Adipose tissue (tissue), 3 donors: ENCODE results near the gene IPO7. TPM values are rescaled to one million over a fixed set of nuclear protein-coding genes. Genes with fewer than 3 reads are reported as not detected.
"Not testable (repeated sequence)": the region's sequence is repeated elsewhere in the genome, so short reads cannot be mapped to it uniquely, and the experiment has no call there.

Source experiments
- H3K27ac ChIP-seq: one replicate; pipeline ENCODE4 v1.5.1; 2013; ENCODE audit warnings: low read depth, low read length
- WGBS, 3 donors: extraction: QIAGEN DNeasy Blood & Tissue Kit; methylation state at CpG; one replicate each; pipeline ENCODE4 v1.1.7; 2013; 5-methylcytosine and 5-hydroxymethylcytosine counted together
- polyA plus RNA-seq, 3 donors: library from polyadenylated mRNA; stranded (reverse); fragments of 200-250 nt; gene quantifications; one replicate each; pipeline ENCODE4 v1.2.3, GENCODE V29; 2013
- donor health status: healthy with polysubstance abuse.
- donor health status: Bipolar disorder and iron deficiency.
- donor health status: healthy.

IPO7 gene
- polyA plus RNA-seq, 3 donors, result 21.0 to 45.3 (median 43.1) TPM

DNA sequence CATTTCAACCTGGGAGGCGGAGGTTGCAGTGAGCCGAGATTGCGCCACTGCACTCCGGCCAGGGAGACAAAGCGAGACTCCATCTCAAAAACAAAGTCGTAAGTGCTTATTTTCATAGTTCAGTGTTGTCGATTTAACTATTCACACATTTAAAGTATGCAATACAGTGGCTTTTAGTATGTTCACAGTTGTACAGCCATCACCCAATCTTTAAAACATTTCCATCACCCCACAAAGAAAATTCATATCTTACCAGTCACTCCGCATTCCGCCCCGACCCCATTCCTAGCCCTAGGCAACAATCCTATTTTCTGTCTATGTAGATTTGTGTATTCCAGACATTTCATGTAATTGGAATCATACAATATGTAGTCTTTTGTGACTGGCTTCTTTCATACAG lies 11.9 kb downstream of the IPO7 start:
- WGBS, 3 donors, result 88 to 98% (median 91%) methylated on average over 10 of the region's 10 CpGs
- no peak overlapping the region for H3K27ac ChIP-seq

DNA sequence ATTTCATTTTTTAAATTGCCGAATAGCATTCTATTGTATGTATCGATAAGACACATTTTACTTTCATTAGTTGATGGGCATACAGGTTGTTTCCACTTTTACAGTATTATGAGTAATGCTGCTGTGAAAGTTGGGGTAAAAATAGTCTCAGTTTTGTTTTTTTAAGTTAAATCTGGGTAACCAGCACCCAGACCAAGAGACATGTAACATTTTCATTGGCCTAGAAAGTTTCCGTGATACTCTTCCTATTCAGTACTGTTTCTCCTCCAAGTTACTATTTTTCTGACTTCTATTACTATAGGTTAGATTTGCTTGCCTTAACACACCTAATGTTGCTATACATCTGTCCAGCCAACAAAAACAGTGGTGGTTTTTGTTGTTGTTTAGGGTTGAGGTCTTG lies 12.3 kb downstream of the IPO7 start:
- H3K27ac ChIP-seq, result no peak overlapping the region
- WGBS, 3 donors, result 96 to 97% (median 97%) methylated on average over 3 of the region's 3 CpGs

DNA sequence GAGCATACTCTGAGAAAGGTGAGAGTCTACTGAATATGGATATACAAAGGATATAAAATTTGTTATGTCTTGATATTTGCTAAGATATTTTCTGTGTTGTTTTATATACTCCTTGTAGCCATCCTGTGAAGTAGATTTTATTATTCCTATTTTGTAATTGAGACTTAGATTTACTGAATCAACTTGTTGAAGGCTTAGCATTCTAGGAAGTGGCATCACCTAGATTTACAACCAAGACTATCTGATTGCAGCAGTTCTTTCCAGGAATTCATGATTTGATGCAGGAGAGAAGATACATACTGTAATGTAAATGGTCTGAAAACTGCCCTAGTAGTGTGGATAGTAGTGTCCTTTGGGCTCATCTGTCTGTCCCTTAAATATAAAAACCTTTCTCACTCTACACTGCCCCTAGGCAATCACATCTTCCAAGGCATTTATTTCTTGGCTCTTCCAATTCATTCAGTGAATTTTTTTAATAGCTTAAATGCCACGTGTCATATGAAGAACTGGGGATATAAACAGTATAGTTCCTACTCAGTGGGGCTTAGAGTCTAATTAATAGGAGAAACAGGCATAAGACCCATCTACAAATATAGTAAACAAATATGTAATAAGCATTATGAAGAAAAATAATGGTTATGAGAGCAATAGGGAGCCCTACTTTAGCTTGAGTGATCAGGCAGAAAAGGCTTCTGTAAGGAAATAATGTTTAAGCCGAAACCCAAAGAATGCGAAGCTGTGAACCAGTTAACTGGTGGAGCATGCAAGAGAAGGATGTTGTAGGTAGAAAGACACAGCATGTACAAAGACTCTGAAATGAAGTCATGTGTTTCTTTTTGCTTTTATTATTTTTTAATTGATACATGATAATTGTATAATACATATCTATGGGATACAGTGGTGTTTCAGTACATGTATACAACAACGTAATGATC lies 13.6 kb downstream of the IPO7 start:
- no peak overlapping the region for H3K27ac ChIP-seq
- WGBS, 3 donors, result 85 to 91% (median 87%) methylated on average over 4 of the region's 4 CpGs

DNA sequence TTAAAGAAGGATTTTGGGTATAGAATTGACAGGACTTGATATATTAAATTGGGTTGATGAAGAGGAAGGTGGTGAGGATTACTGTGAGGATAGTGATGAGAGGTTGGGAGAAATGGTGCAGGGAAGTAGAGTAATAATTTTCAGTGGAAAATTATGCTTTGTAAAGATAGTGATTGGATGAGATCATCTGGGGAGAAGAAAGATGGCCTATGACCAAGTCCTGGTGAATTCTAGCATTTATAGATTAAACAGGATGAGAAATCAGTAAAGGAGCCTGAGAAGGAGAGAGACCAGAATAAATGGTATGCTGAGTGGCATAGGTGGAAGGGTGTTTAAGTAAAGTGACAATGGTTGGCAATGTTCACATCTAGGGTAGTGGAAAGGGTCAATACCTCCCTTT lies 15.0 kb downstream of the IPO7 start:
- H3K27ac ChIP-seq, result no peak overlapping the region

DNA sequence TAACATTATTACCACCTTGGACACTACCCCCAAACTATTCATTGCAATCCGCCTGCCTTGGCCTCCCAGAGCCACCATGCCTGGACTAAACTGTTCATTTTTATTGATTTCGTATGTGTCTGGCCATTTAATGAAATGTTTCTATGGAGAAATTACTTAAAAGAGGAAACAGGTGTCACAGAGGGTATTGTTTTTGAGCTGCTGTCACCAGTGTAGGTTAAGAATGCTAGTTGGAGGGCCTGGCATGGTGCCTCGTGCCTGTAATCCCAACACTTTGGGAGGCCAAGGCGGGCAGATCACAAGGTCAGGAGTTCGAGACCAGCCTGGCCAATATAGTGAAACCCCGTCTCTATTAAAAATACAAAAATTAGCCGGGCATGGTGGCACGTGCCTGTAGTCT lies 17.4 kb downstream of the IPO7 start:
- WGBS, 3 donors, result 76 to 83% (median 78%) methylated on average over 7 to 8 of the region's 8 CpGs
- not testable (repeated sequence) for H3K27ac ChIP-seq

DNA sequence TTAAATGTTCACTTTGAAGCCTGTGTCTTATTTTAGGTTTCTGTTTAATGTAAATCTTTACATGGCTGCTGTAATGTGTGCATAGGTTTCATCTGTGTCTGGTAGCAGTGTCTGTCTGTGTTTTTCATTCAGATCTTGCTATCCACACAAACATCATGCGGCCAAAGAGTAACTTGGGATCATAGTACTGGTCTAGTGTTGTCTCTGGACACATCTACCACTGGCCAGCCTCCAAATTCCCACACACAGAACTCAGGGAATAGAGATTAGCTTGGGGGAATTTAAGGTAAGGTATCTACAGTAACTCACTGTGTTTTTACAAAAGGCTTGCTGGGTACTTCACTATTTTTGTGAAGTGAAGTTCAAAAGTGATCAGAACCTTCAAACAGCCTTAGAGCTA lies 44.3 kb downstream of the IPO7 start:
- H3K27ac ChIP-seq, result no peak overlapping the region
- WGBS, 3 donors, result 52 to 90% (median 84%) methylated on average over 1 of the region's 1 CpG

DNA sequence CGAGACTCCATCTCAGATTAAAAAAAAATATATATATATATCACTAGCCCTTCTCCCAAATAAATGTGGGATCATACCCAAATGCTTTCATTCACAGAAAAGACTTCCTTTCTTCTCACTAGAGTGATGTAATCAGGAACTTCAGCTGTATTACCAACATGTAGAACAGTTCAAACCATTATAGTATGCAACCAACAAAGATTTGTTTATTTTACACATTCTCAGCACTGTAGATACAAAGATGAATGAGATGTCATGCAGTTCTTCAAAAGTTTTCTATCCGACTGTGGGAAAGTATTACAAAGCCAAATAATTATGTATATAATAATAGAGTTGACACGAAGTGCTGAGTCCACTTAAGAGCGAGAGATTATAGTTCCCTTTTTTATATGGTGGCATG lies 54.2 kb downstream of the IPO7 start:
- 87 to 90% (median 87%) methylated on average over 4 of the region's 4 CpGs for WGBS, 3 donors
- H3K27ac ChIP-seq, result no peak overlapping the region

DNA sequence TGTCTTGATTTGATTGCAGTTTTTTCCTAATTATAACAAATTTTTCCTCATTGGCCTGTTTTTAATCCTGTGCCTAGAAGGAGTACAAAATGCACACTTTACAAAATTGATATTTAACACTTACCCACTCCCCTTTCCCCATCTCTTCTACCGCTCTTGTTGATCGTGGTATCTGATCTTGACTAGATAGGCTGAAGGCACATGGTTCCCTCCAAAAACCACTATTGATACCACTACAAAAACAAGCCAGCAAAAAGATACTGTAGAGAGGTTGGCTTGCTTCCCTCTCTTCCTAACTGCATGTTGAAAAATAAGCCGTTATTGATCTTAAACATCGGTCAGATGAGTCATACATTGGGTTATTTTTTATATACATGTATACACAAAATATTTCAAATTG lies 61.8 kb downstream of the IPO7 start:
- WGBS, 3 donors, result 86 to 92% (median 90%) methylated on average over 4 of the region's 4 CpGs
- no peak overlapping the region for H3K27ac ChIP-seq

DNA sequence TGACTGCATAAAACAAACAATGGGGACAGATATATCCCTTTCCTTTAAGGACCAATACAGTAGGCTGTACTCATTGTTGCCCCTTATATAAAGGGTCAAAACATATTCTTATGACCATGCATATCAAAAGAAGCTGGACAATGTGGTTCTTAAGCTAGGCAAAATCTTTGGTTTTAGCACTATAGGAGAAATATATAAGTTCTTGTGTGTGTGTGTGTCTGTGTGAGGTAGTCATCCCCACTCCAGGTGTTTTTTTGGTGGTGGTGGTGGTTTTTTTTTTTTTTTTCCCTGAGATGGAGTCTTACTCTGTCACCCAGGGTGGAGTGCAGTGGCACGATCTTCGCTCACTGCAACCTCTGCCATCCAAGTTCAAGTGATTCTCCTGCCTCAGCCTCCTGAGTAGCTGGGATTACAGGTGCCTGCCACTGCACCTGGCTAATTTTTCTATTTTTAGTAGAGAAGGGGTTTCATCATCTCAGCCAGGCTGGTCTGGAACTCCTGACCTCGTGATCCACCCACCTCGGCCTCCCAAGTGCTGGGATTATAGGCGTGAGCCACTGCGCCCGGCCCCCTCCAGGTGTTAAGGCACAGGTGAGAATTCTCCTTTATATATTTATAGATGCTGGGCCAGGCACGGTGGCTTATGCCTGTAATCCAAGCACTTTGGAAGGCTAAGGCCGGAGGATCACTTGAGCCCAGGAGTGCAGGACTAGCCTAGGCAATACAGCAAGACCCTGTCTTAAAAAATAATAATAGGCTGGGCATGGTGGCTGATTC lies 64.3 kb downstream of the IPO7 start:
- no peak overlapping the region for H3K27ac ChIP-seq
- WGBS, 3 donors, result 97 to 99% (median 98%) methylated on average over 9 of the region's 9 CpGs

DNA sequence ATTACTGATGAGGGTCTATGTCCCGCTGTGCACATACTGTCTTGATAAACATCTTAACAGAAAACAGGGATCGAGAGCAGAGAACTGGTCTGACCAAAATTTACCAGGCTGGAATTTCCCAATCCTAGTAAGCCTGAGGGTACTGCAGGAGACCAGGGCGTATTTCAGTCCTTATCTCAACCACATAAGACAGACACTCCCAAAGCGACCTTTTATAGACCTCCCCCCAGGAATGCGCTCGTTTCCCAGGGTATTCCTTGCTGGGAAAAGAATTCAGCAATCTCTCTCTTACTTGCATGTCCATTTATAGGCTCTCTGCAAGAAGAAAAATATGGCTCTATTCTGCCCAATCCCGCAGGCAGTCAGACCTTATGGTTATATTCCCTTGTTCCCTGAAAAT lies 67.6 kb downstream of the IPO7 start:
- 87 to 89% (median 87%) methylated on average over 7 of the region's 7 CpGs for WGBS, 3 donors
- H3K27ac ChIP-seq, result not testable (repeated sequence)

DNA sequence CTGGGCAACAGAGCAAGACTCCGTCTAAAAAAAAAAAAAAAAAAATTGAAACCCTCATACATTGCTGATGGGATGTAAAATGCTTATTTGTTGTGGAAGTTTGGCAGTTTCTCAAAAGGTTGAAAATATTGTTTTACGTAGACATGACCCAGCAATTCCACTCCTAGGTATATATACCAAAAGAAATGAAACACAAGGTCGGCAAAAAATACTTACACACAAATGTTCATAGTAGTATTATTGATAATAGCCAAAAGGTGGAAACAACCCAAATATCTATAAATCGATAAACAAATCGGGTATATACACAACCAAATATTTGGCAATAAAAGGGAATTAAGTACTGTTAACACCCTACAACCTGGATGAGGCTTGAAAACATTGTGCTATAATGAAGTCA lies 71.3 kb downstream of the IPO7 start:
- WGBS, 3 donors, result 93 to 96% (median 96%) methylated on average over 5 of the region's 5 CpGs
- H3K27ac ChIP-seq, result no peak overlapping the region

DNA sequence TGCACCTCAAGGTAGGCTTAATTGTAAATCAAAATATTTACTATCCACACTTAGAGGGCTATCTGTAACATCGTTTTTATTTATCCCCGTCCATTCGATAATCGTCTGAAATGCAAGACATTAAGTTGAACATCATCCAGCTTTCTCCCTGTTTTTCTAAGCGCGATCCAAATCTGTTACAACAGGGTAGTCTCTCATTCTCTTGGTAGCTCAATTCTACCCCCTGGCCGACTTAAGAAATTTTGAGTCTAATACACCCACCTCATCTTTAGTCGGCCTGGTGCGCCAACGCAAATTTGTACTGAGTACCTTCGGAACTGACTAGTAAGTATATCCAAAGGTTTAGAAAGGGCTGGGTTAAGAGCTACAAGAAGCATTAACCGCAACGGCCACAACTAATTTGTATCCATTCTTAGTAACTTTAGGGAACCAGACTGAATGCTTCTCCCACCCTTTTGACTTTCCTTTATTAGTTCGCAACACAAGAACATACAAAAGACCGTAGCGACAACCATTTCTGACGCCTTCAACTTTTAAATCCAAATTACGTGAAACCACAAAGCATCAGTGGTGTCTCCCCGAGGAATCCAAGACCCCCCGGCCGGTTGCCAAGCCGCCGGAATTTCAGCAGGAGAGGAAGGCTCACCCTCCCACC lies 75.3 kb downstream of the IPO7 start:
- WGBS, 3 donors, result 1 to 3% (median 2%) methylated on average over 23 of the region's 23 CpGs
- H3K27ac ChIP-seq, result peak overlapping the region; percentile 94

DNA sequence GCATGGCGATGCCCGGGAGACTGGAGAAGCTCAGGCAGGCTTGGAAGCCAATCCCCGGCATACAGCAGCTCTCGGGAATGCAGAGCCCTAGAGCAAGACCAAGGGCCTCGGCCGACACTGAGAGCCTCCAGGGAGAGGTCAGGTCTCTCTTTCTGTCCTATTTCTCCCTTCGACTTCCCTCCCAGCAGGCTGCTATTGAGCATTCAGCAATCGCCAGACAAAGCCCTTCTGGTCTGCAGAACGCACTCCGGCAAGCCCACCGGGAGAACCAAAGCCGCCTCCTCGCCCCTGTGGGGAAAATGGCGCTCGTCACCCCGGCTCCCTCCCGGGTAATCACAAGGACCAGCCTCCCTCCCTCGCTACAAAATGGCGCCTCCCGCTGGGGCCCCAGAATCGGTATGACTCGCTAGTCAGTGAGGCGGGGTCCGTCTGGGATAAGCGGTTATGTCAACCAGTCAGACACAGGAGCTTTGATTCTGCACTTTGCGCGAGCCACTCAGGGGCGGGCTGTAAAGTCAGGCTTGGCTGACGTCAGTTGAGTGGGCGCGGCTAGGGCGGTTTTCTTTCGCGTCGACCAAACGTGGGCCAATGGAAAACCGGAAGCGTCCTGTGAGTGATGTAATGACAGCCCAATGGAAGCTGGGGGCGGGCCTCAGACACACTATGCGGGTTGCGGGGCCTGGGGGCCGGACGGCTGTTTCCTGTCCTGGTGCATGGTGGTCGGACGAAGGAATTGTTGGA lies 76.0 kb downstream of the IPO7 start, which contains the start of gene ZNF143:
ZNF143 (plus strand) TSS at position 691 of the 741 bp plus-strand sequence. CDS start 10,297 bp downstream, outside the sequence.
- H3K27ac ChIP-seq, result peak within 1 kb of the TSS; percentile 94
- 0% methylated on average over 45 of the region's 45 CpGs for WGBS, 3 donors

DNA sequence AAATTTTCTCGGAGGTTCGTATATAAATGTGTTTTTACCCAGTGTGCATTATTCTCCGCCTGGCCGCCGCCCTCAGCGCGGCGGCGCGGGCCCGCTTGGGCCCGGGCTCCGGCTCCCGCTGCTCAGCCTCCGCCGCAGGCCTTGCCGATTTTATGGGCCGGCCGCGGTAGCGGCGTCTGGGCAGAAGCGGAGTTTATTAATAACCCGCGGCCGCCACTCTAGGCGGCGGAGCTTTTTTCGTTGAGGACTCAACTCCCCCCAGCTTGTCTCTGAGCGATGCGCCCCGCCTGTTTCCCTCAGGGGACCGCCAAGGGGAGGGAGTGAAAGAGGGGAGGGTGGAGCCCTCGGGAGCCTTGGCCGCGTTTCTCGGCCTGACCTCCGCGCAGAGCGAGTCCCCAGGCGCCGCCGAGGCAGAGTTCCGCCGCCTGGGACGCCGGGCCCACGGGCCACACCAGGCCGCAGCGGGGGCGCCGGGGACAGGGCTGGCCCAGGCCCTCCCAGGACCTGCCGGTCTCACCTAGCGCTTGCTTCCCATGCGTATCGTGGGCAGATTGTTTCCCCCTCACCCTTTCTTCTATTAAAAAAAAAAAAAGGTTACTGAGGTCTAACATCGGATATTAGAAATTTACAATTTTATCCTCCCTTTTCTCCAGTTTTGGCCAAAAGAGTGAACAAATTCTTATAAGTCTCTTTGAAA lies 76.8 kb downstream of the IPO7 start:
- H3K27ac ChIP-seq, result peak overlapping the region; percentile 92
- 0 to 1% (median 0%) methylated on average over 56 to 57 of the region's 57 CpGs for WGBS, 3 donors

DNA sequence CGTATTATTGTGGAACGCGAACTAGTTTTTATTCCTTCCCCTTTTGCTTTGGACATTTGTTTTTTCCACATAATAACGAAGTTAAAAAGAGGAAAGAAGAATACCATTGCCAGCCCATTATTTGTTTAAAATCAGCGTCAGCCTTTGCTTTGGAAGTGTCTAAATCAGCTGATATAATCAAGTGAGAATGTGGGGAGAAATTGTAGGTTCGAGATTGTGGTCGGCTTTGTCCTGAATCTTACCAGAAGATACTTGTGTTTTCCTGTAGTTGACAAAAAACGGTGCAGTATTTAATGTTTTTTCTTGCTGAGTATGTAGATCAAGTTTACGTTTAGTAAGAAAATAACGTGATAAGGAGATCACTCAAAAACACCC lies 77.3 kb downstream of the IPO7 start:
- no peak overlapping the region for H3K27ac ChIP-seq
- 0 to 1% (median 1%) methylated on average over 10 of the region's 10 CpGs for WGBS, 3 donors

DNA sequence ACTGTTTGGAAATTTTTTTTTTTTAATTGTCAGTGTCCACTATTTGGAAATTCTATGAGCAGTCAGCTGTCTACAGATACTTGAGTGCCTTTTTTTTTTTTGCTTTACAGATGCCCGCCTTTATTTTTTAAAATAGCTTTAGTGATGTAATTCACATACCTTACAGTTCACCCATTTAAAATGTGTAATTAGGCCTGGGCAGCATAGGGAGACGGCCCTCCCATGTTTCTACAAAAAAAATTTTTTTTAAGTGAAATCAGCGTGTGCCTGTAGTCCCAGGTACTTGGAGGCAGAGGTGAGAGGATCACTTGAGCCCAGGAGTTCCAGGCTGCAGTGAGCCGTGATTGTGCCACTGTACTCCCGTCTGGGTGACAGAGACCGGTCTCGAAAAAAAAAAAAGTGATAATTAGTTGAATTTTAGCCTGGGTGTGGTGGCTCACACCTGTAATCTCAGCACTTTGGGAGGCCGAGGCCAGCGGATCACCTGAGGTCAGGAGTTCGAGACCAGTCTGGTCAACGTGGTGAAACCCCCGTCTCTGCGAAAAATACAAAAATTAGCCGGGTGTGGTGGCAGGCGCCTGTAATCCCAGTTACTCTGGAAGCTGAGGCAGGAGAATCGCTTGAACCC lies 77.8 kb downstream of the IPO7 start:
- 80 to 86% (median 83%) methylated on average over 16 of the region's 16 CpGs for WGBS, 3 donors
- H3K27ac ChIP-seq, result no peak overlapping the region

DNA sequence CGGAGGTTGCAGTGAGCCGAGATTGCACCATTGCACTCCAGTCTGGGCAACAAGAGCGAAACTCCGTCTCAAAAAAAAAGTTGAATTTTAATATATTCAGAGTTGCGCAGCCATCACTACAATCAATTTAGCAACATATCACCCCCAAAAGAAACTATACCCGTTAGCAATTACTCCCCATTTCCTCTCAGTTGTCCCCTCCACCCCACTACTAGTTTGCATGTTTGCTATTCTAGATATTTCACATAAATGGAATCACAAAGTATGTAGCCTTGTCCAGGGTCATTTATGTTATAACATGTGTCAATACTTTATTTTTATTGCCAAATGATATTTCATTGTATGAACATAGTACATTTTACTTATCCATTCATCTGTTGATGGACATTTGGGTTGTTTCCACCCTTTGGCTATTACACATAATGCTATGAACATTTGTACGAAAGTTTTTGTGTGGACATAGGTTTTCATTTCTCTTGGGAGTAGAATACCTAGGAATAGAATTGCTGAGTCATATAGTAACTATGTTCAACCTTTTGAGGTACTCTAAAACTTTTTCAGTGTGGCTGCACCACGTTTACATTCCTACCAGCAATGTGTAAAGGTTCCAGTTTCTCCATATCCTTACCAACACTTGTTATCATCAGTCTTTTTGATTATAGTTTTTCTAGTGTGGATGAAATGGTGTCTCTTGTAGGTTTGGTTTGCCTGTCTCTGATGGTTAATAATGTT lies 78.5 kb downstream of the IPO7 start:
- H3K27ac ChIP-seq, result no peak overlapping the region

More for the DNA sequence above, 78.5 kb downstream of the IPO7 start:
- 76 to 91% (median 89%) methylated on average over 8 of the region's 8 CpGs for WGBS, 3 donors
